ENCODE measurements around the gene WASF3. TPM values are rescaled to one million over a fixed set of nuclear protein-coding genes. Genes with fewer than 3 reads are reported as not detected.

The WASF3 gene
- total and polyA plus RNA-seq, 2 of the 13 experiments (the other 11 are each of a cell fraction or from before 2014, with no cell fraction given): 10.4 to 17.2 TPM

DNA sequence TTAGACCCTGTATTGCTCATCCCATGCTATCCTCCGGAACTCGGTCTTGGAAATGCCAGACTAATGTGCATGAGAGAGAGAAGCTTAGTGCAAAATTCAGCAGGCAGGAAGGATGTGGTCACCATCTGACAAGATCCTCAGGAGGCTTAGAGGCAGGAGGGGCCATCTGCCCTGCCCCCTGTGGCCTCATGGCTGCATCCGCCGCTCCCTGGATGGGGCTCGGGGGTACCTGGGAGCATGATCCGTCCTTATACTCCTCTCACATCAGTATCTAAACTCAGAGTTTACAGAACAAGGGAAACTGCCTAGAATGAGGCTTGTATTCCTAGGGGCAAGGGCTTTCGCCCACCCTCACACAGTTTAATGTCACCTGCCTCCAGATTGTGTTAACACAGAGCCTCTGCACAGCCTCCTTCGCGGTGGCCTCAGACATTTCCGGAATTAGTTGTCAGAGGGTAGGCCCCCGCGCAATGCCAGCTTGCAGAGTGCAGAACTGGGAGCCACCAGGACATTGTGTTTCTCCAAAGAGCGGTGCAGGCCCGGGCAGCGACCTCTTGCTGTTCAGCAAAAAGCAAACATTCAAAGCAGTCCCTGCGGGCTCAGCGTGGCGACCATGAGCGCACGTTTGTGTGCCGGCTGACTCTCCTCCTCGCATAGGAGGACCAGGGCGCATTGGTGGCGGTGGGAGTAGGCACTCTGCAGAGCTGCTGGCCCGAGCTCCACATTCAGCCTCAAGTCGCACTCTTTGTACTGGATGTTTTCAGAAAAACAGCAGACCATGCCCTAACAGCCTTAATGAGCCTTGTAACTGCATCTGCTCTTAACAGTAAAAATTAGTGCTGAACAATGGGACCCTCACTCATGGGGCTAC is 164.0 kb downstream of the WASF3 start:
- ChIA-PET POLR2A (no interaction called here), CTCF (ENCODE audit: low intra/inter-chr PET ratio, low total read pairs) (no interaction called here)
- H3K4me1 ChIP-seq (ENCODE audit: insufficient read depth, low read length): peaks cover 14% of the 10 kb centered on the region
- H3K36me3 ChIP-seq (replicated peaks in 1 of 2; ENCODE audit: control insufficient read depth in 1 of 2, insufficient read depth in 2 of 2, low read length in 2 of 2): no peaks in the 10 kb centered on the region
- in situ Hi-C loops (cut with HindIII; ENCODE audit: extremely low pct_ligation_motif_present, low pct_unique_long_range_greater_than_20kb): no loop called here
- peak overlapping the region in 1 of 3 experiments; percentile 38; a peak in 1 of 6 replicates for H3K4me3 ChIP-seq (replicated peaks in 1 of 3; ENCODE audit: insufficient read depth in 1 of 3, low read depth in 2 of 3, low read length in 3 of 3)
- H4K20me1 ChIP-seq (ENCODE audit: insufficient read depth, low read length): no peaks in the 10 kb centered on the region
- no peak overlapping the region for H3K27ac ChIP-seq (ENCODE audit: extremely low read length, insufficient read depth, low read length)
- peak overlapping the region; percentile 70 for H2AFZ ChIP-seq (ENCODE audit: low read length)
- 45% methylated on average over 5 of the region's 26 CpGs for WGBS (ENCODE audit: low lambda C conversion rate)
- peak; percentile 94 for ATAC-seq
- H3K9me3 ChIP-seq (ENCODE audit: low read length): no peaks in the 10 kb centered on the region
- intact Hi-C loops (cut with micrococcal nuclease; ENCODE audit: unreplicated experiment): no loop called here
- H3K79me2 ChIP-seq (ENCODE audit: insufficient read depth, low read length): no peaks in the 10 kb centered on the region
- peaks cover 0 to 20% of the 10 kb centered on the region in 2 experiments; a peak in 2 of 5 replicates for H3K27me3 ChIP-seq (ENCODE audit: control insufficient read depth in 1 of 2, insufficient read depth in 2 of 2, low read length in 2 of 2)
- H3K9ac ChIP-seq (ENCODE audit: insufficient read depth, low read depth, low read length): no peak overlapping the region
- peak overlapping the region; percentile 66 for H3K4me2 ChIP-seq (ENCODE audit: low read depth, low read length)
- no peak for FAIRE-seq
- no TSS peak for BruUV-seq (replicated peaks)
- no peak for DNase-seq (ENCODE audit: low spot score)
- TF ChIP-seq HMG20A (CRISPR knock-in tag; IDR thresholded peaks at IDR 0.05; ENCODE audit: borderline replicate concordance) (no peak), ZNF788 (CRISPR knock-in tag; IDR thresholded peaks at IDR 0.05; ENCODE audit: borderline replicate concordance) (peak; percentile 20; the same call in 1 of the 2 replicates), POLR2AphosphoS5 (IDR thresholded peaks at IDR 0.05; ENCODE audit: low read depth, low read length) (no peak), YY1 (IDR thresholded peaks at IDR 0.05; ENCODE audit: insufficient read depth, insufficient replicate concordance, low read depth, low read length) (no peak), BRD4 (CRISPR knock-in tag; IDR thresholded peaks at IDR 0.05) (no peak), ZNF282 (IDR thresholded peaks at IDR 0.05; ENCODE audit: partially characterized antibody) (no peak), ZFY (CRISPR knock-in tag; IDR thresholded peaks at IDR 0.05) (0 out of 2 replicates have a peak, but pooled peaks have one; percentile 21), ZNF687 (CRISPR knock-in tag; IDR thresholded peaks at IDR 0.05) (peak; percentile 48), EZH2 (conservative IDR thresholded peaks at IDR 0.05; ENCODE audit: low read depth, low read length) (no peak), ATF1 (CRISPR knock-in tag; IDR thresholded peaks at IDR 0.05) (no peak), CTCF (CRISPR knock-in tag; IDR thresholded peaks at IDR 0.05) (peak; percentile 36), TBP (CRISPR knock-in tag; IDR thresholded peaks at IDR 0.05) (no peak), KDM2A (CRISPR knock-in tag; IDR thresholded peaks at IDR 0.05; ENCODE audit: borderline replicate concordance, low read depth) (no peak), ZNF468 (CRISPR knock-in tag; IDR thresholded peaks at IDR 0.05) (no peak), ZNF317 (CRISPR knock-in tag; IDR thresholded peaks at IDR 0.05) (peak; percentile 92), ARHGAP35 (CRISPR knock-in tag; IDR thresholded peaks at IDR 0.05; ENCODE audit: borderline replicate concordance) (no peak), PPARG (CRISPR knock-in tag; conservative IDR thresholded peaks at IDR 0.05) (no peak)
- TF ChIP-seq, protein P1, sequence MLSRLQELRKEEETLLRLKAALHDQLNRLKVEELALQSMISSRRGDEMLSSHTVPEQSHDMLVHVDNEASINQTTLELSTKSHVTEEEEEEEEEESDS (CRISPR knock-in tag; IDR thresholded peaks at IDR 0.05; ENCODE audit: borderline replicate concordance): no peak

All from HepG2 (cell line).